SK-N-SH (cell line): ENCODE results near the gene NAP1L5. TPM values are rescaled to one million over a fixed set of nuclear protein-coding genes. Genes with fewer than 3 reads are reported as not detected.

Source experiments
- CTCF ChIA-PET: fragments of 300-600, 350-600 bp; formaldehyde crosslinking; extraction: SDS; loops from one replicate; lab custom pipeline; 2021; lab: Yijun Ruan, JAX
- POLR2A ChIA-PET: fragments of 350-600 bp; sonication (Branson Sonifier 250); formaldehyde crosslinking; extraction: SDS; loops from one replicate; lab custom pipeline; 2020; ENCODE audit warnings: antibody characterized with exemption, inconsistent platforms; lab: Yijun Ruan, JAX
- DNase-seq: peaks from one replicate; pipeline ENCODE4 v3.0.0; 2012
- H2AFZ ChIP-seq: fragments of 200-600 bp; sonication (generic); 2 replicates; pipeline ENCODE4 v1.8.1; 2016; ENCODE audit warnings: antibody characterized with exemption, mild to moderate bottlenecking, low read depth
- H3F3A ChIP-seq: fragments of 200-600 bp; sonication (generic); replicated peaks from 2 replicates; pipeline ENCODE3; 2016; ENCODE audit warnings: antibody characterized with exemption, mild to moderate bottlenecking; ENCODE audit not compliant: insufficient read depth
- H3K27ac ChIP-seq, 2 experiments: fragments of 200-500 bp in 1 of 2; fragments of 200-600 bp in 1 of 2; sonication (Bioruptor generic) in 1 of 2; sonication (generic), shearing (Covaris generic) in 1 of 2; 2 replicates each; pipeline versions ENCODE4 v1.5.1 to v1.6.1; 2014 to 2016; ENCODE audit warnings: low read depth in 2 of 2, inconsistent platforms in 1 of 2, low read length in 1 of 2, mild to moderate bottlenecking in 1 of 2, mixed read lengths in 1 of 2
- H3K27me3 ChIP-seq: fragments of 200-600 bp; sonication (generic), shearing (Covaris generic); 2 replicates; pipeline ENCODE4 v1.6.1; 2016; ENCODE audit warnings: mixed run types; ENCODE audit not compliant: insufficient read depth
- H3K36me3 ChIP-seq, 2 experiments: fragments of 200-500 bp in 1 of 2; fragments of 200-600 bp in 1 of 2; sonication (Bioruptor generic) in 1 of 2; sonication (generic) in 1 of 2; replicated peaks in 1 of 2; 2 replicates each; pipeline versions ENCODE3 to v1.5.1; 2014 to 2016; ENCODE audit warnings: low read length in 1 of 2, mild to moderate bottlenecking in 1 of 2; ENCODE audit not compliant: insufficient read depth in 2 of 2, control insufficient read depth in 1 of 2
- H3K4me1 ChIP-seq, 2 experiments: fragments of 200-500 bp in 1 of 2; fragments of 200-600 bp in 1 of 2; sonication (Bioruptor generic) in 1 of 2; sonication (generic), shearing (Covaris generic) in 1 of 2; 2 replicates each; pipeline versions ENCODE4 v1.5.1 to v1.6.1; 2014 to 2016; ENCODE audit warnings: low read depth in 1 of 2, low read length in 1 of 2, mixed run types in 1 of 2; ENCODE audit not compliant: insufficient read depth in 2 of 2, control insufficient read depth in 1 of 2
- H3K4me2 ChIP-seq: fragments of 200-600 bp; sonication (generic), shearing (Covaris generic); 2 replicates; pipeline ENCODE4 v1.6.1; 2017; ENCODE audit warnings: mixed run types
- H3K4me3 ChIP-seq, 2 experiments: fragments of 200-500 bp in 1 of 2; fragments of 200-600 bp in 1 of 2; sonication (Bioruptor generic) in 1 of 2; sonication (generic), shearing (Covaris generic) in 1 of 2; 2 replicates each; pipeline versions ENCODE4 v1.5.1 to v1.8.1; 2014 to 2016; ENCODE audit warnings: low read depth in 2 of 2, inconsistent platforms in 1 of 2, low read length in 1 of 2, mild to moderate bottlenecking in 1 of 2, mixed read lengths in 1 of 2, moderate library complexity in 1 of 2
- H3K79me2 ChIP-seq: fragments of 200-600 bp; sonication (generic); 2 replicates; pipeline ENCODE4 v1.8.1; 2017; ENCODE audit warnings: mild to moderate bottlenecking; ENCODE audit not compliant: insufficient read depth
- H3K9ac ChIP-seq: fragments of 200-600 bp; sonication (generic); 2 replicates; pipeline ENCODE4 v1.6.1; 2017; ENCODE audit warnings: mixed run types
- H3K9me2 ChIP-seq: fragments of 200-600 bp; sonication (generic); 2 replicates; pipeline ENCODE4 v1.6.1; 2017; ENCODE audit warnings: mixed run types
- H3K9me3 ChIP-seq: fragments of 200-600 bp; sonication (generic); 2 replicates; pipeline ENCODE4 v1.6.1; 2017; ENCODE audit warnings: mixed run types, mild to moderate bottlenecking, moderate library complexity
- H4K20me1 ChIP-seq: fragments of 200-600 bp; sonication (generic); 2 replicates; pipeline ENCODE4 v1.6.1; 2017; ENCODE audit warnings: mild to moderate bottlenecking, mixed run types; ENCODE audit not compliant: insufficient read depth
- CHD2 ChIP-seq: fragments of 150-350 bp; IDR thresholded peaks from 2 replicates; pipeline ENCODE4 v1.6.1; 2018; ENCODE audit warnings: low read length; ENCODE audit not compliant: partially characterized antibody
- CTCF ChIP-seq: fragments of 200-600 bp; sonication (generic); IDR thresholded peaks from 2 replicates; pipeline ENCODE4 v1.6.1; 2017; ENCODE audit warnings: antibody characterized with exemption, mild to moderate bottlenecking, moderate library complexity
- ELF1 ChIP-seq: IDR thresholded peaks from 2 replicates; pipeline ENCODE4 v1.4.0; 2012
- EP300 ChIP-seq, 2 experiments: IDR thresholded peaks; 2 replicates each; pipeline versions ENCODE4 v1.4.0 to v1.6.1; 2012; ENCODE audit warnings: borderline replicate concordance in 1 of 2, low read depth in 1 of 2, low read length in 1 of 2
- EZH2phosphoT487 ChIP-seq: fragments of 200-600 bp; sonication (generic); IDR thresholded peaks from 2 replicates; pipeline ENCODE4 v1.6.1; 2017; ENCODE audit warnings: low read depth, mixed run types, mild to moderate bottlenecking, antibody characterized with exemption, moderate library complexity, borderline replicate concordance
- FOSL2 ChIP-seq: IDR thresholded peaks from 2 replicates; pipeline ENCODE4 v1.4.0; 2012; ENCODE audit warnings: low read depth, mild to moderate bottlenecking, moderate library complexity, borderline replicate concordance
- FOXJ3 ChIP-seq: sonication (generic); formaldehyde crosslinking; IDR thresholded peaks from 2 replicates; pipeline ENCODE4 v1.5.1; 2020; ENCODE audit warnings: mild to moderate bottlenecking, missing genetic modification reagents
- GATA2 ChIP-seq: sonication (generic); formaldehyde crosslinking; IDR thresholded peaks from 2 replicates; pipeline ENCODE4 v1.5.0; 2020; ENCODE audit warnings: mild to moderate bottlenecking, missing genetic modification reagents
- MEF2A ChIP-seq: IDR thresholded peaks from 2 replicates; pipeline ENCODE4 v1.4.0; 2012; ENCODE audit warnings: low read depth, borderline replicate concordance
- NRF1 ChIP-seq: IDR thresholded peaks from 2 replicates; pipeline ENCODE4 v1.6.1; 2012; ENCODE audit warnings: low read depth, mild to moderate bottlenecking, low read length
- POLR2AphosphoS5 ChIP-seq: IDR thresholded peaks from 2 replicates; pipeline ENCODE4 v1.6.1; 2012; ENCODE audit warnings: low read depth, low read length
- REST ChIP-seq: IDR thresholded peaks from 2 replicates; pipeline ENCODE4 v1.6.1; 2012; ENCODE audit warnings: mild to moderate bottlenecking, low read depth, low read length, moderate library complexity
- RFX5 ChIP-seq: IDR thresholded peaks from 2 replicates; pipeline ENCODE4 v1.6.1; 2012; ENCODE audit warnings: mild to moderate bottlenecking, improper control_type of control experiment, low read length
- SIN3A ChIP-seq: IDR thresholded peaks from 2 replicates; pipeline ENCODE4 v1.6.1; 2012; ENCODE audit warnings: low read depth, mild to moderate bottlenecking, low read length, moderate library complexity, borderline replicate concordance
- SMC3 ChIP-seq: IDR thresholded peaks from 2 replicates; pipeline ENCODE4 v1.6.1; 2012; ENCODE audit warnings: low read depth, low read length, improper control_type of control experiment
- TEAD4 ChIP-seq: IDR thresholded peaks from 2 replicates; pipeline ENCODE4 v1.4.0; 2012; ENCODE audit warnings: mild to moderate bottlenecking, borderline replicate concordance; ENCODE audit not compliant: insufficient read depth
- USF1 ChIP-seq: IDR thresholded peaks from 2 replicates; pipeline ENCODE4 v1.4.0; 2012; ENCODE audit warnings: low read depth, borderline replicate concordance
- USF2 ChIP-seq: fragments of 150-350 bp; IDR thresholded peaks from 2 replicates; pipeline ENCODE4 v1.6.1; 2017; ENCODE audit warnings: antibody characterized with exemption, low read length, low read depth, borderline replicate concordance
- WGBS: methylation state at CpG from one replicate; pipeline ENCODE4 v1.1.6; 2017; ENCODE audit warnings: low lambda C conversion rate; 5-methylcytosine and 5-hydroxymethylcytosine counted together
- polyA plus RNA-seq, 3 experiments: library from polyadenylated mRNA; depleted of rRNA; stranded (reverse); fragments of >200 nt; gene quantifications; 2 replicates each; pipeline ENCODE4 v1.2.3, GENCODE V29; 2012
- TF ChIP-seq, protein P1 (sequence below): IDR thresholded peaks from 2 replicates; pipeline ENCODE4 v1.4.0; 2012; ENCODE audit warnings: low read depth

The NAP1L5 gene
- polyA plus RNA-seq, 1 of the 3 experiments (the other 2 are of a cell fraction): 7.5 TPM

DNA sequence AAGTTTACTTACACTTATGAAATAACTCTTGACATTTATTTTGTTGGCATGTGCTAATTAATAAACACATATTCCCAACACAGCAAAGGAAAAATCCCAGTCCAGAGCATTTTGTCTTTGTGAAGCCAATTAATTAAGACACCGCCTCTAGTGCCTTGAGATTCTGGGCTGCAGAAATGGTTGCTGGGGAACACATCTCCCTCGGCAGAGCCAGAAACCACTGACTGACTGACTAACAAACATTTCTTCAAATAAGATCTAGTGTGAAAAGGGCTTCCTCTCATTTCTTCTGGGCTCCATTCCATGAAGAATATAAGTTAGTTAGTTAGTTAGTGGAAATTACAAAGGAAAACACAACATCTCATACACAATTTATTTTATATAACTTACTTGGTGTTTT is 28.4 kb upstream of the NAP1L5 start:
- Histone ChIP-seq H3K79me2 (no peaks in the 10 kb centered on the region), H3K9me3 (no peaks in the 10 kb centered on the region), H3K27me3 (no peaks in the 10 kb centered on the region), H2AFZ (no peak overlapping the region), H3K9me2 (no peaks in the 10 kb centered on the region), H3K4me3 (no peak overlapping the region), H3K36me3 (peaks cover 8 to 38% of the 10 kb centered on the region in 2 experiments), H3K9ac (no peak overlapping the region), H3K4me2 (no peak overlapping the region), H3K4me1 (peaks cover 0 to 5% of the 10 kb centered on the region in 2 experiments; a peak in 1 of 4 replicates), H4K20me1 (no peaks in the 10 kb centered on the region), H3F3A (no peaks in the 10 kb centered on the region), H3K27ac (no peak overlapping the region)
- TF ChIP-seq TEAD4 (no peak), SIN3A (no peak), CTCF (no peak), GATA2 (no peak), RFX5 (no peak), USF2 (no peak), REST (no peak), FOXJ3 (CRISPR knock-in tag) (no peak), USF1 (no peak), SMC3 (no peak), EP300 (IDR thresholded peaks at IDR 0.05; ENCODE audit: borderline replicate concordance in 1 of 2, low read depth in 1 of 2, low read length in 1 of 2) (no peak), MEF2A (no peak), ELF1 (no peak), FOSL2 (no peak), NRF1 (no peak), EZH2phosphoT487 (no peak), POLR2AphosphoS5 (no peak), CHD2 (no peak)
- TF ChIP-seq, protein P1, sequence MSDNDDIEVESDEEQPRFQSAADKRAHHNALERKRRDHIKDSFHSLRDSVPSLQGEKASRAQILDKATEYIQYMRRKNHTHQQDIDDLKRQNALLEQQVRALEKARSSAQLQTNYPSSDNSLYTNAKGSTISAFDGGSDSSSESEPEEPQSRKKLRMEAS: no peak
- ChIA-PET POLR2A (no interaction called here), CTCF (interaction anchor here (1.9 kb wide), 2 partner anchors 20 to 298 kb away, joined by 4 read pairs; no protein-coding TSS in a partner anchor)
- 100% methylated on average over 2 of the region's 2 CpGs for WGBS
- no peak for DNase-seq
